ENCODE data around the gene GUCY1A1.

GUCY1A1 gene

GRCh38 chr4:155781249-155781831 is 114.7 kb downstream of the GUCY1A1 start:
- no peak for DNase-seq

Data from CD4-positive, alpha-beta T cell treated with Interleukin-15 for 1 hour (primary cell).